ENCODE data around the gene TBC1D21.

TBC1D21 gene

DNA sequence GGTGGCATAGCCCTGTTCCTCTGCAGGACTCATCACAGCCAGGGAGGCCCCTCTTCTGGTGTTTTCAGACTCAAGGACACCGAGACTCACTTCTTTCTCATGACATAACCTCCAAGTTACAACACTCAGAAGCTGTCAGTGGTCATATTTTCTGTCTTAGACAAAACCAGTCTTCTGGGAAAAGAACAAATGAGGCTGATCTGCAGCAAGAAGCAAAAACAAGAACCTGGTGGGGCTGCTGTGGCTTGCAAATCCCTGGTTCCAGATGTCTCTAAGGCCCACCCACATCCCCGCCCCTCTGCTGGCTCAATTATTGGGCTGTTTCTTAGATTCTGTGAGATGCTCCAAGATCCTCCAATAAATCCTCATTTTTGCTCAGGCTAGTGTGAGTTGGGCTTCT is 36.3 kb downstream of the TBC1D21 start:
- DNase-seq (ENCODE audit: low read depth), result no peak

DNA sequence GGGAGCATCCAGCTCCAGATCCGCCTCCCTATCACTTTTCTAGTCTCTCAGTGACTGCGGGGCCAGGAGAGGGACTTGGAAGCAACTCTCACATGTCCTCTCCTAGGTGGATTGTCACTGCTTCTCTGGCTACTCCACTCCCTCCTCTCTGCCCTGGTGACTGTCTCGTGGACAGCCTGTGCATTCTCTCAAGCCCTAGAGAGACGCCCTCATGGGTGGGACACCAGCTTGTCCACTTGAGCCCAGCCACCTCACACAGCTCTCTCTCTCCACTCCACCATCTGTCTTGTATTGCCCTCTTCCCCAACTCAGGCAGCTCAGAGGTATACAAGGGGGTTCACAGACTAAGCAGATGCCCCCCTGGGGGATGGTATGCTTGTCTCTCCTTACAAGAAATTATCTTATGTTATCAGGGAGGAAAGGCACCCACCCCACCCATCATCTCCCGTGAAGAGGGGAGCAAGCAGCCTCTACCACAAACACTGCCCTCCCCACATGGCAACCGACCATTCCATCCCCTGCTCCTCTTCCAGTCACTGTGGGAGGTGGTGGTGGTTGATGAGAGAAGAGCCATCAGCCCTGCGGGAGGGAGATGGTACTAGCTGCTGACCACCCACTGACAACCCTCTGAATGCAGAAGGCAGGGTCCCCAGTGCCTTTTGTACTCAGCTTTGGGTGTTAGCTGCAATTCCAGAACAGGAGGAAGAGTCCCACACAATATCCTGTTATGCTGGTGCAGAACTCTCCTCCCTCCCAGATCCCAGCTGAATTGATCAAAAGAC is 37.3 kb downstream of the TBC1D21 start:
- no peak for DNase-seq (ENCODE audit: low read depth)

DNA sequence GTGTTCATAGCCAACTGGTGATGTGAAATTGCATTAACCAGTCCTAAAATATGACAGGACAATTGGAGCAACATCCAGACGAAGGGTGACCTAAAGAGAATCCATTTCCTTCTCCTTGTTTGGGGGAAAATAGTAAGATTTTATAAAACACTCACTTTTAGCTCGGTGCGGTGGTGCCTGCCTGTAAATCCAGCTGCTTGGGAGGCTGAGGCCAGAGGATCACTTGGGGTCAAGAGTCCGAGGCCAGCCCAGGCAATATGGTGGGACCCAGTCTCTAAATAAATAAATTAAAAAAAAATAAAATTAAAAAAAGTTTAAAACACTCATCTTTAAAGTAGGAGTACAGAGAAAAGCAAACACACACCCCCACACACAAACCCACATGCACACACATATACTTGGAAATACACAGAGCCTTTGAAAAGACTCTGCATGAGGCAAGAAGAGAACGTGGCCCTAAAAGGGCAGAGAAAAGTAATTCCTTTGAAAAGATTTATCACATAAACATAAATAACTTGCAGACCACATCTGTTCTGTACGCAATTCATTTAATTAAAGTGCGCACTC is 38.7 kb downstream of the TBC1D21 start:
- no peak for DNase-seq (ENCODE audit: low read depth)

DNA sequence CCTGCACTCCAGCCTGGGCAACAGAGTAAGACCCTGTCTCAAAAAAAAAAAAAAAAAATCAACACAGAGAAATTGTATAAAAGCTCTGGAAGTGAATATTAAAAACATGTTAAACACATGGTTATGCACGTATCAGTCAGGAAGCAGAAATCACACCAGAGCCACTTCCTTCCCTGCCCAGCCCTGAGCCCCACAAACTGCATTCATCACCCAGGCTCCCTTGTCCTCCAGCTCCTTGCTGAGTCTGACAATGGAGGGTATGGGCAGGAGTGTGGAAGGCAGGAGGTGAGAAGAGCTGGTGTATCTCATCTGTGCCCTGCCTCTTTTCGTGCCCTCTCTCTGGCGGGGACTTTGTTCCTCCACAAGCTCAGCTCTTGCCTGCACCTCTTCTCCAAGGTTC is 40.8 kb downstream of the TBC1D21 start:
- DNase-seq (ENCODE audit: low read depth), result no peak

DNA sequence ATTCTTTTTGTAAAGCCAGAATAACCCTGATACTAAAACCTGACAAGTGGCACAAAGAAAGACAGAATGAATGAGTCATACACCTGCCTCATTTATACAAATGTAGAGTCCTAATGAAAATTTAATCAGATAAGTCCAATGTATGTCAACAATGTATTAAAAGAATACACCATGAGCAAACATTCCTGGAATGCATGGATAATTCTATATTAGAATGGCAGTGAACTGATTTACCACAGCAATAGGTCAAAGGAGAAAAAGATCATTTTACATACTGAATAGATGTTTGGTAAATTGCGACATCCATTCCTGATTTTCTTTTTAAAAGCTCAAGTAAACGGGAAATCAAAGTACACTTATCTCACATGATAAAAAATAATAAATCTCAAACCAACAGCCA is 41.7 kb downstream of the TBC1D21 start:
- DNase-seq (ENCODE audit: low read depth), result no peak

DNA sequence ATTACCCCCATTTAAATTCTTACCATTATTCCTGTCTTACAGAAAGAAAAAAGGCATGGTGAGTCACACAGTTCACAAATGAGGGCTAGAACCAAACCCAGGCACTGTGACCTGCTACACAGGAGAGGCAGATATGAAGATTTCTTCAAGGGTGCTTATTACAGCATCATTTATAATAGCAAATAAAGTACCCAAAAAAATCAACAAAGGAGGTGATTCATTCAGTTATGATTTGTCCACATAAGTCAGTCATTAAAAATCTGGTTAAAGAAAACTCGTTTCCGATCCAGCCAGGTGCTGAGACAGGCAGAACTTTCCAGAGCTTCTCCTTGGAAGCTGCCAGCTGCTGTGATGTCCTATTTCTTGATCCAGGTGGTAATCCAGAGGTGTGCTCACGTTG is 45.4 kb downstream of the TBC1D21 start:
- no peak for DNase-seq (ENCODE audit: low read depth)

DNA sequence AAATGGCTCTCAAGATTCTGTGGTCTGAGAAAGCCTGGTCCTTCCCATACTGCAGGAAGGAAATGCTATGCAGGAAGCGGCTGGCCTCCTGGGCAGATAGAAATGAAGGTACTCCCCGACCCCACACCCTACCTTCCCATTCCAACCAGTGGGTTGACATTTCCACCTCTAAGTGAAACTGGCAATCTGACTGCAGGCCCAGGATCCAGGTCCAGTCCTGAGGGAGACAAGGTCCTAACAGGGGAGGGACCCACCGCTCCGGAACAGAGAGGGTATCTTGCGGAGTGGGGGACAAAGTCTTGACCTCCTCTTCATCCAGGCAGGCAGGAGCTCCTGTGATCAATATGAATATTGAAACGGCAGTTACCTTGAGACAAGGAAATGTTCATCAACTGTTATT is 46.3 kb downstream of the TBC1D21 start:
- no peak for DNase-seq (ENCODE audit: low read depth)

DNA sequence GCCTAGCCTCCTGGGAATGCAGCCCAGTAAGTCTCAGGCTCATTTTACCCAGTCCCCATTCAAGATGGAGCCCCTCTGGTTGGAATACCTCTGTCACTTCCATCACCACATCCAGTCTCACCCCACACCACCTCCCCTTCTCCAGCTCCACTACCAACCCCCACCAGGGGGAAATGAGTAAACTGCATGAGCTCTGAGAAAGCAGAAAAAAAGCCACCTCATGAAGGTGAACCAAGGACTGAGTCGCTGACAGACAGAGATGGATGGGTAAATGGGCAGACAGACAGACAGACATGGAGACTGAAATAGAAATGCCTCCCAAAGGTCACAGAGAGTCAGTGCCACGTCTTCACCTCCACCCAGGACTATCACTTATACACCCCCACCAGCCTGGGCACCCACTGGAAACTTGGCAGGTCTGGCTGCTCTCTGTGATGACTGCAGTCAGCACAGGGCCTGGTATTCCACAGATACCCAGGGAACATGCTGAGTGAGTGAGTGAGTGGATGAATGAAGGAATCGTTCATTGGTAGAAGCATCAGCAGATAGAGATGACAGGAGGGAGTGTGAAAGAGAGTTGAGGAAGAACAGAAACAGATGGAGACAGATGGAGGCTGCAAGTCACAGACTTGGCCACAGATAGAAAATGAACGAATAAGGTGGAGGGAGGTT is 48.0 kb downstream of the TBC1D21 start:
- no peak for DNase-seq (ENCODE audit: low read depth)

DNA sequence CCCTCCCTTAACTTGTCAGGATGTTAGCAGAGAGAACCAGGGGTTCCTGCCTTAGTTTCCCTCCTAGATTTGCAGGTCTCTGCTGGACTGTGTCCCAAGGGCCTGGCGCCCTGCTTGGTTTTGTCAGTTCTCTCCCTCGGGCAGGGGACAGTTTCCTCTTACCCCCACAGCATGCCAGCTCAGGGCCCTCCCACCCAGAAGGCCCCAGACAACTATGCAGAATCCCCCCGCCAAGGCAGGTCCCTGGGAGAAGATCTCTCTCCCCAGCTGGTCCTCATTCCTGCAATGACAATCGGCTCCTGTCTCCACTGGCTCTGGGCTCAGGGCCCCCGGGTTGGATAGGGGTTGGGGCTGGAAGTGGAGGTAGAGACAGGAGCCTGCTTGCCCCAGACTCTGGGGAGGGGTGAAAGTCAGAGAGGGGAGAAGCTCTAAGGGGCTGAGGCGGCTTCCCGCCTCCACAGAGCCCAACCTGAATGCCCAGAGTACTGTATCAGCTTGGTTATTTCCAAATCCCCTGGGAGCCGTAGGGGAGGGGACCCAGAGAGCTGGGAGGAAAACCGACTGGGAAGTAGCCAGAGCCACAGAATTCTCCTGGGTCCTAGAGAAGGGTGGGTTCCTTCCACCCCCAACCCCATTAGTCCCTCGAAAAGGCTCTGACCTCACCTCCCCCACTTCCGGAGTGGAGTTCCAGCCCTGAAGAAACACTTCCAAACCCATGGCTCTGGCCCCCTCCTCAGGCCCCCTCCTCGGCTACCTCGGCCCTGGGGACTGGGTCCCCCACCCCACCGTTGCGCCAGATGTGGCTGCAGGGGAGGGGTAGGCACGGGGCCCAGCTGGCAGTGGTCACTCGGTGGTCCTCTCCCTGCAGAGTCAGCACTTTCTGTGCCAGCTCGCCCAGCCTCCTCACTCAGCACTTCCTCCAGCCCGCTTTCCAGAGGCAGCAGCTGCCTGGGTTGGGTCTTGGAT is 49.1 kb downstream of the TBC1D21 start:
- DNase-seq (ENCODE audit: low read depth), result no peak

DNA sequence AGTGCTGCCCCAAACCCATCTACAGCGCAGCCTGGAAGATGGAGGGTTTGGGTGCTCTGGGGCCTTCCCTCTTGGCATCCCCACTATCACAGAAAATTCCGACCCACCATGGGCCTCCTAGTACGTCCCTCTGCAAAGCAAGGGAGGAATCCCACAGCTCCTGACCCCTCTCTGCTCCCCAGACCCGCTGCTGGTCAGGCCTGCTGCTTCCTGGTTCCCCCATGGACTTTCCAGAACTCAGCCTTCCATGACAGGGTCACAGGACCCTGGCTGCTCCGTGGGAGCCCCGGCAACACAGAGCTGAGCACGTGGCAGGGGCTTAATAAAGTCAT is 49.8 kb downstream of the TBC1D21 start:
- DNase-seq (ENCODE audit: low read depth), result no peak

DNA sequence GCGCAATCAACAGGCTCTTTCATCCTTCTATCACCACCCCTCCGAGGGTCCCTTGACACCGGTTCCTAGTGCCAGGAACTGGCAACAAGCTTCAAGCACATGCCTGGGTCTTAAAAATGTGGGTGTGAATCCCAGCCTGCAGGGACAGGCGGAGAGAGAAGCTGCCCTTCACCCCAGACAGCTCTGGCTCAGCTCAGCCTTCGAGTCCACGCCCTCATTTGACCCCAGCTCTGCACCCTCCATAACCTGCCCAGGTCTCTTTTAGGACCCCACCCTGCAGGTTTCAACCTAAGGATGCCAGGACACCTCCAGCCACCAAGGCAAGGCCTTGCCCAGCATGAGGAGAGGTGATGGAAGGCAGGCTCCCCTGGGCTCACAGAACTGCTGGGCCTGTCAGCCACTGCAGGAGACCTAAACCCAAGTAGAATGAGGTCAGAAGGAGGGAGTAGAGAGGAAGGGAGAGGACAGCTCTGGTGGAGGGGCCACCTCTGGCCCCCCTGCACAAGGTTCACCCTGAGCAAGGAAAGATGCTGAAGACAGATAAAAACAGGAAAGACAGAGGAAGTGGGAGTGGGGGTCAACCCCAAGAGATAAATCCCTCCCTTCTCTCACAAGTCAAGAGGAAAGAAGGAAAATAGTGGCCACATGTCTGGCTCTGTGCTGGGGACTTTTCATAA is 50.3 kb downstream of the TBC1D21 start:
- DNase-seq (ENCODE audit: low read depth), result no peak

DNA sequence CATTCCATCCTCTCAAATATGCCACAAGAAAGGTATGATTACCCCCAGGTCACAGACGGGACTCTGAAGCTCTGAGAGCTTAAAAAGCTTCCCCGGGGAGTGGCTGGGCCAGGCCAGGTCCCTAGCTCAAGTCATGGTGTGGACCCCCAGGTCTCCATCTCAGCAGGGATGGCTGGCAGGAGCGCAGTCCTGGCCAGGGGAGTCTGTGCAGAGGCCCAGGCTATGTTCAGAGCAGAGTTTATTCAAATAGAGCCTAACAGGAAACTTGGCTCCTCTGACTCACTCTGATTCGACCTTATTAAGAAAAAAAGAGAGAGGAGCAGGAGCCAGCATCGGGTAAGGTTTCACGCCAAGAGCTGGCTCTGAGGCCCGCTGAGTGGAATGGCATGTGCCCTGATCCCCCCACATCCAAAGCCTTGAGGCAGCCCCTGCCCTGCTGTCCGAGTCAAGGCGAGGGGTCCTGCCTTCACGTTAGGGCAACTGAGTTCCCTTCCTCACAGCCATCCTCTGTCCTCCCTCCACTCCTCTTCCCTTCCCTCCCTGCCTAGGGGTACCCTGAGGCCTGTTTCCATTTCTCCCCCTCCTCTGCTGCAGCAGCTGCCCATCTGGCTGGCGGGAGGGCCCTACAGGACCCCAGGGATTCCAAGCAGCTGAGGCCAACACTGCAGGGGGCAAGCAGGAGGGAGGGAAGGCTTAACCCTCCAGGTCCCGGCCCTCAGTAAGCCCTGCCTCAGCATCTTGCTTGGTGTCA is 51.0 kb downstream of the TBC1D21 start:
- no peak for DNase-seq (ENCODE audit: low read depth)

DNA sequence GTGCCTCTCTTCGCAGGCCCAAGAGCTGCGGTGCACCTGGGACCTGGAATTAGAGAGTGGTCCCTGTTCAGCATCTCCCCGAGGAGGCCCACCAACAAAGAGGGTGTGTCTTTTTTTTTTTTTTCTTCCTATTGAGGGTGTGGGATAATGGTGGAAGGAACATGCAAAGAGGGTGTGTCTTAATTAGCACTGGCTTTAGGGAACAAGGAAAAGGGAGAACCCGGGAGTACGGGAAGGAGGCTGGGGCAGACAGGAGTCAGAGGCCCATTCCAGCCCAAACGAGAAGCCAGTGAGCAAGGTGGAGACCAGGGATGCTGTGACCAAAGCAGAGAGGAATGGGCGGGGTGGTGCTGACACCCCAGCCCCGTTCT is 52.5 kb downstream of the TBC1D21 start:
- DNase-seq (ENCODE audit: low read depth), result no peak

DNA sequence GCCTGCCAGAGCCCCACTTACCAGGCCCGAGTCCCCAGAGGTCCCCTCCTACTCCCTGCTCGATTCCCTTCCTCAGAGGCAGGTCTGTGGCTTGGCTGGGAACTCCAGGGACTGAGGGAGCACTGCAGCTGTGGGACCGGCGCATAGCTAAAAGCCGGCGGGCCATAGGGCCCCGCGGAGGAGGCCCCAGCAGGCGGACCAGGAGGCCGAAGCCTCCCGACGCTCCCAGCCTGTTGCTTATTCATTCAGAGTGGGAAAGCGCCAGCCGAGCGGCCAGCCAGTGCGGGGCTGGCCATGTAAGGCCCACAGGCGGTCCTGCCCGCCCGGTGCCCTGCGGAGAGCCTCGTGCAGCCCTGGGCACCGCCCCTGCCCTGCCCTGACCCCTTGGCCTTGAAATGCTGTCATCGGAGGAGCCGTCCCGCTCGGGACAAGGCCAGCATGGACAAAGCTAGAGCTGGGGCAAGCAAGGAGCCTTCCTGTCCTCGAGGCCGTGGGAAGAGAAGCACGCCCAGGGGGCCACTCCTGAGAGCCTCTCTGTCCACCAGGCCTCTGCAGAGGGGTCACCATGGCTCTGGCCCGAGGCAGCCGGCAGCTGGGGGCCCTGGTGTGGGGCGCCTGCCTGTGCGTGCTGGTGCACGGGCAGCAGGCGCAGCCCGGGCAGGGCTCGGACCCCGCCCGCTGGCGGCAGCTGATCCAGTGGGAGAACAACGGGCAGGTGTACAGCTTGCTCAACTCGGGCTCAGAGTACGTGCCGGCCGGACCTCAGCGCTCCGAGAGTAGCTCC is 53.0 kb downstream of the TBC1D21 start, which contains the start of gene LOXL1:
Gene LOXL1, plus strand, starts transcription at position 244 of the 784 bp plus-strand sequence. Its CDS starts 322 bp downstream, at position 566.
- DNase-seq (ENCODE audit: low read depth), result no peak

DNA sequence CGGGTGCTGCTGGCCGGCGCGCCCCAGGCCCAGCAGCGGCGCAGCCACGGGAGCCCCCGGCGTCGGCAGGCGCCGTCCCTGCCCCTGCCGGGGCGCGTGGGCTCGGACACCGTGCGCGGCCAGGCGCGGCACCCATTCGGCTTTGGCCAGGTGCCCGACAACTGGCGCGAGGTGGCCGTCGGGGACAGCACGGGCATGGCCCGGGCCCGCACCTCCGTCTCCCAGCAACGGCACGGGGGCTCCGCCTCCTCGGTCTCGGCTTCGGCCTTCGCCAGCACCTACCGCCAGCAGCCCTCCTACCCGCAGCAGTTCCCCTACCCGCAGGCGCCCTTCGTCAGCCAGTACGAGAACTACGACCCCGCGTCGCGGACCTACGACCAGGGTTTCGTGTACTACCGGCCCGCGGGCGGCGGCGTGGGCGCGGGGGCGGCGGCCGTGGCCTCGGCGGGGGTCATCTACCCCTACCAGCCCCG is 53.7 kb downstream of the TBC1D21 start:
- peak; percentile 30 for DNase-seq (ENCODE audit: low read depth)

DNA sequence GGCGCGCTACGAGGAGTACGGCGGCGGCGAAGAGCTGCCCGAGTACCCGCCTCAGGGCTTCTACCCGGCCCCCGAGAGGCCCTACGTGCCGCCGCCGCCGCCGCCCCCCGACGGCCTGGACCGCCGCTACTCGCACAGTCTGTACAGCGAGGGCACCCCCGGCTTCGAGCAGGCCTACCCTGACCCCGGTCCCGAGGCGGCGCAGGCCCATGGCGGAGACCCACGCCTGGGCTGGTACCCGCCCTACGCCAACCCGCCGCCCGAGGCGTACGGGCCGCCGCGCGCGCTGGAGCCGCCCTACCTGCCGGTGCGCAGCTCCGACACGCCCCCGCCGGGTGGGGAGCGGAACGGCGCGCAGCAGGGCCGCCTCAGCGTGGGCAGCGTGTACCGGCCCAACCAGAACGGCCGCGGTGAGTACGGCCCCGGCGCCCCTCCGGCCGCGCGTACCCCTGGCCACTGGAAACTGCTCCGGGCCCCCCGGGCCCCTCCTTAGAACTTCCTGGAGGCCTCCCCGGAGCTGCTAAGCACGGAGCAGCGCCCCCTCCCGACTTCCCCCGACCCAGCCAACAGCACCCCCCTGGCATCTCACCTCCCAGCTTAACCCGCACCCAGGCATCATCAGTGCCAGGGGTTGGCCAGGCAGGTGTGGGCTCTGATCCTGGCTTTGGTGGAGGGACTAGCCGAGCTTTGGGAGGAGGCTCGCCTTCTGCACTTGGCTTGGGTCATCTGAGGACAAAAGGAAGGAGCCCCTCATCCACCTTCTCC is 54.3 kb downstream of the TBC1D21 start:
- DNase-seq (ENCODE audit: low read depth), result peak; percentile 77

DNA sequence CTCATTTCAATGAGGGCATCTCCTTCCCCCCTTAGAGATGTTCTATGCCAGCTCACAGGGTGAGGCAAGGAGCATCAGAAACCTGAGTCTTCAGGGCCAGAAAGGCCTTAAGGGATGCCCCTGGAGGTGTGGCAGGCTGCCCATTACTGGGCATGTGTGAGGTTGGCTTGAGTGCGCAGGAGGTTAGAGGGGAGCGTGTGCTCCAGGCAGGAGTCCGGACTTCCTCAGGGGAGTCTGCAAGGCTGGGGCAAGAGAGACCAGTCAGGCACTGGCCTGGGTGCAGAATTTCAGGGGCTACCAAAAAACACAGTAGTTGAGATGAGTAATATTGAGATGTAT is 54.8 kb downstream of the TBC1D21 start:
- DNase-seq (ENCODE audit: low read depth), result no peak

DNA sequence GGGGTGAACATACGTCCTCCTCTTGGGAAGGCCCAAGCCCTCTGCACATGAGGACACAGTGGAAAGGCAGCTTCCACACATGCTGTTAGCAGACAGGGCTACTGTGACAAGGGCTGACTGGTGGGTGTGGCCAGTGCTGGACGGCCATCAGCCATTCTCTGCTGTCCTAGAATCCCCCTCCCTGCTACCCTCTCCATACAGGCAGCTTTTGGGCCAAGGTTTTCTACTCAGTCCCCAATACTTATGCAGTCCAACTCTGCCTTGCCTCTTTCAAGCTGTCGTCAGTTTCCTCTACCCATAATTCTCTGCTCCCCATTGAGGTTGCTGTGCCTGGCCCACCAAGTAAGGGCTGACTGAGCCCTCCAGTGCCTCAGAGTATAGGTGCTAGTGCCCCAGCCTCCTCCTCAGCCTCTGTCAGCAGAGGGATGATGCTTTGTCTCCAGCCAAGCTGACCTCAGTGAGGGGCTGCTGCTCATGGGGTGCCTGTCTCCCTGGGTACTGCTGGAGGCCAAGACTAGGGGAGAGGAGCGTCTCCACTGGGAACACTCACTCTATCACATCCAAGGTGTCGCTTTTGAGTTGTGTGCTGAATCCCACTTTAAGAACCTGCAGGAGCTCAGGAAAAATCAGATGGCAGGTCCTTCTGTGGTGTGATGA is 55.7 kb downstream of the TBC1D21 start:
- DNase-seq (ENCODE audit: low read depth), result no peak

DNA sequence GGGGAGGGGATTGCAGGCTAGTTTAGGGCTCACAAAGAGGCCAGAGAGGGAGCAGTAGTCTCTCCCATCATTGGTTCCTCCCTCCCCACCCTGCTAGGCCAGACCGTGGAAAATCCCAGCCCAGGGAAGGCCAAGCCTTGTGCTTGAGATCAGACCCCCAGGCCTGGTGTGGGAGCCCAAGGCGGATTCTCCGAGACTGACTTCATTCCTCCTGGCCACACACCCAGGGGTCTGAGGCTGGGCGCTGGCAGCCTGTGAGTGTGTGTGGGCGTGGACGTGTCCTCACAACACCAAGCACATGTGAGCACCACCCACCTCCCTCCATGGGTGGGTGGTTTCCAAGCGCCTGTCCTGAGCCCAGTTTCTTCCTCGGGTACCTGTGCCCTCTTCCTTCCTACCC is 57.0 kb downstream of the TBC1D21 start:
- DNase-seq (ENCODE audit: low read depth), result no peak

Data from activated T-cell treated with anti-CD3 and anti-CD28 coated beads for 48 hours (primary cell).